HL-60/S4 treated with retinoic acid at 250 ng/mL for 4 days and 3 days (cell line): Measurements from ENCODE around the gene PHLPP1.
"Not testable (repeated sequence)": the region's sequence is repeated elsewhere in the genome, so short reads cannot be mapped to it uniquely, and the experiment has no call there.

Experiments used
- in situ Hi-C: fragments of 300-500 bp; cut with MboI; formaldehyde crosslinking; loops from 2 replicates; pipeline ENCODE4 v1.7.0; 2022; ENCODE audit warnings: low sequenced_read_pairs

The PHLPP1 gene

DNA sequence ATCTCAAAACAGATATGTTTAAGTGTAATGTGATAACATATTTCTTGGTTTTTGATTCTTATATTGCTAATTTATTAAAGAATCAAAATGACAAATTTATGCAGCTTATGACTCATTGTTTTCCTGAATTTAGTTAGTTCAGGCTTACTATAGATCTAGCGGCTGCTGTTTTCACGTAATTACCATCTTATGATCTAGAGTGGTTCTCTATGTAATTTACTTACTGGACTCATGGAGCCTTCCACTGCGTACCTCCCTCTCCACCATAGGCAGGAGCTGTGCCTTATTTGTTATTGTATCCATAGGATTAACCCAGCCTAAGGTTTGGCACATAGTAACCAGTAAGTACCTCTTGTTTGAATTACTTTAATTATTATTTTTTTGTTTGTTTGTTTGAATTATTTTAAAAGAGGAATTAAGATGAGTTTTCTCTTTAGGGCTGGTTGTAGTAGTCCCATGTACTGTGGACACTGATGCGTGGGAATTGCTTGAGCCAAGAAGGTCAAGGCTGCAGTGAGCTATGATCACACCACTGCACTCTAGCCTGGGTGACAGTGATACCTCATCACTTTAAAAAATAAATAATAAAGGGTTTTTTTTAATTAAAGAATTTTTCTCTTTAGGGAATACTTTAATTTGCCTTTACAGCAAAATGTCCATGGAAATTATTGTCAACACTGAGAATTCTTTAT is 165.5 kb downstream of the PHLPP1 start:
- in situ Hi-C loops: no loop called here

GRCh38 chr18:62881509-62882016 is 166.2 kb downstream of the PHLPP1 start:
- in situ Hi-C loops: no loop called here

DNA sequence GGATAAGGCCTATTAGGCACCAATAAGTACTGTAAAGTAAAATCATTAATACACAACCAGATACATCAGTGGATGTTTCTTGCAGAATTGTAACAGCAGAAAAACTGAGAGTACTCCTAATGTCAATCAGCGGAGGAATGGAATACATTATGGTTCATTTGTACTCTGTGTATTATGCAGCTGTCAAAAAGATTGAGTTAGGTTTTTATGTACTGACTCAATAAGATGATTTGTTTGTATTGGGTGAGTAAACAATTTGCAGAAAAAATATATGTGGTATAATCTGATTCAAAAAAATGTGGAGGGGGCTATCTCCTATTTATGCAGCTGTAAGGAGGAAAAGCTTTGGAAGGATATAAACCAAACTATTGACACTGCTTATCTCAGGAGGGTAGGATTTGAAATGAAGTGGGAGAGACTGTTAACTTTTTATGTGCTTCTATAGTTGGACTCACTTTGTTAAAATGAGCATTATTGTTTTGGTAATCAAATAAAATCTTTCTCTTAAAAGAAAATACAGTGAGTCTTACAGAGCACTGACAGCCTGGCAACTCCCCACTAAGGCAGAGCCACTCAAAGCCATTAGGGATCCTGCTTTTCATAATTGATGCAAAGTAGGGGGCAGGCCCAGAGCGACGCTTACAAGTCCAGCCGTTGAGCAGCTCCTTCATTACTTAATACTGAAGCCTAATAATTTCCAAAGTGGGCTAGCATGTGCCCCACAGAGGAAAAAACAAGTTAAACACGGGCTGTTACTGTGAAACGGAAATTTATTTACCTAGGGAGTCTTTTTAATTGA is 168.8 kb downstream of the PHLPP1 start:
- in situ Hi-C loops: no loop called here

DNA sequence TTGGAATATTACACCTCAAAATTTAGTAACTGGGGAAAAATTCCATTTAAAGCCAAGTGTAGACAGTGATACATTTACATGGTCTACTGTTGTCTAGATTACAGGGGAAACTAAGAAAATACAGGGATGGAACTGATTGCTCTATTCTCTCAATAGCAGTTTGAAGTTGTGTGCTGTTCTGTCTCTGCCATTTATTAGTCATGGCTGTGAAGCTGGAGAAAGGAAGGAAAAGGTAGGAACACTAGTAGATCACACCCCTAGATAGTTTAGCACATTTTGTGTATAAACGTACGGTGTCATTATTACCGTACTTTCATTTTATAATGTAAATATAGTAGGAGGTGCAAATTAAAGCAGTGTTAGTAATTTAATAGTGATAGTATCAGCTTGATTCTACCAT is 170.5 kb downstream of the PHLPP1 start:
- in situ Hi-C loops: no loop called here

- in situ Hi-C loops: no loop called here
Observed at GRCh38 chr18:62894681-62895390, 179.5 kb downstream of the PHLPP1 start.

GRCh38 chr18:62897153-62897552 is 181.8 kb downstream of the PHLPP1 start:
- in situ Hi-C loops: no loop called here

DNA sequence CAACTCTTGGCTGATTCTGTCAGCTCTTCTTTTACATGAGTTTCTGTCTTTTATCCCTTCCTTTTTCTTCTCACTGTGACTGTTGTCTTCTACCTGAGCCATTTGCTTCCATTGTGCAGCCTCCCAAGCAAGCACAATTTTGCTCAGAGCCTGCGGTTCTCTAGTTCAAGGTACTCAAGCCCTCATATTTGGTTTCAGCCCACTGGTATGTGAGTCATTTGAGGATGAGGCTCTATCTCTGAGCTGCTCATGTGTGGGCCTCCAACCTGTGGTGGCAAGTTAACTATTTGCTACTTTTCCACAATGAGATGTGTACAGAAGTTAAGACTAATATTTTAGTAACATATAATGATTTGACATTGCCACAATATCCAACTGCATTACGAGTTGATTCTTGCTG is 183.0 kb downstream of the PHLPP1 start:
- in situ Hi-C loops: no loop called here

- in situ Hi-C loops: no loop called here
Observed at GRCh38 chr18:62899534-62899933, 184.2 kb downstream of the PHLPP1 start.

DNA sequence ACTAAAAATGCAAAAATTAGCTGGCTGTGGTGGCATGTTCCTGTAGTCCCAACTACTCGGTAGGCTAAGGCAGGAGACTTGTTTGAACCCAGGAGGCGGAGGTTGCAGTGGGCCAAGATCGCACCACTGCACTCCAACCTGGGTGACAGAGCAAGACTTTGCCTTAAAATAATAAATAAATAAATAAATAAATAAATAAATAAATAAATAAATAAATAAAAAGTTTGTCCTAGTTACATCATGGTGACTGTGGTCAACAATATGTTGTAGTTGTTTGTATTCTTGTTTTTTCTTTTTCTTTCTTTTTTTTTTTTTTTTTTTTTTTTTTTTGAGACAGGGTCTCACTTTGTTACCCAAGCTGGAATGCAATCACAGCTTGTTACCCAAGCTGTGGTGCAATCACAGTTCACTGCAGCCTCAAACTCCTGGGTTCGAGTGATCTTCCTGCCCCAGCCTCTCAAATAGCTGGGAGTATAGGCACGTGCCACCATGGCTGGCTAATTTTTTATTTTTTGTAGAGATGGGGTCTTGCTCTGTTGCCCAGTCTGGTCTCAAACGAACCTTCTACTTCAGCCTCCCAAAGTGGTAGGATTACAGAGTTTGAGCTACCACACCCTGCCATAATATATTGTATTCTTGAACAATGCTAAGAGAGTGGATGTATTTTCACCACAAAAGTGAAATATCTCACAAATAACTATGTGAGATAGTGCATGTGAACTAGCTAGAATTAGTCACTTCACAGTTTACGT is 185.0 kb downstream of the PHLPP1 start:
- in situ Hi-C loops: no loop called here

DNA sequence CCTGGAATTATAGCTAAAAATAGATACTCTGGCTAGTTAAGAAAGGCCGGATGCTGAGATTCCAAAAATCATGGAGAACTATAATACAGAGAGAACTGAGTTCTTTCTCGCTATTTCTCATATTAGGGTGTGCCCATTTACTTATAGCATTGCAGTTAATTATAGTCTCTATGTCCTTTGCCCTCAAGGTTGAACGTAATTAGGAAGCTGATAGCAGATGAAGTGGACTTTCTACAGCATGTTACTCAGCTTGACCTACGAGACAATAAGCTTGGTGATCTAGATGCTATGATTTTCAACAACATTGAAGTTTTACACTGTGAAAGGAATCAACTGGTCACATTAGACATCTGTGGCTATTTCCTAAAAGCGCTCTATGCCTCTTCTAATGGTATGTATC is 187.4 kb downstream of the PHLPP1 start:
- in situ Hi-C loops: no loop called here

GRCh38 chr18:62904396-62905285 is 189.3 kb downstream of the PHLPP1 start:
- in situ Hi-C loops: no loop called here

DNA sequence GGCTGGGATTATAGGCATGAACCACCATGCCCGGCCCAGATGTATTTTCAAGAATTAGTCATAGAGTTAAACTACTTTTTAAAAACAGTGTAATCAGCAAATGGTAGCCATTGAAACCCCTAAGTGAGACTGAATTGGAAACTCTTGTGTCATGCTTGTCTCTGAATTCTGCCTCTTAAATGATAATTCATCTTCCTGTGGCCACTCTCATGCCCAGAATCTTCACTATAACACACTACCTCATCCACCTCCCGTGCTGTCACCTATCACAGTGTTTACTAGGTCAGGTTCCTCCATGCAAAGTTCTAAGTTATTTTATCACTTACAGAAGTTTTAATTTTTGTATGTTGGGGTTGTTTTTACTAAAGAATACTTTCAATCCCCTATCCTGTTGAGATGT is 197.5 kb downstream of the PHLPP1 start:
- in situ Hi-C loops: no loop called here

DNA sequence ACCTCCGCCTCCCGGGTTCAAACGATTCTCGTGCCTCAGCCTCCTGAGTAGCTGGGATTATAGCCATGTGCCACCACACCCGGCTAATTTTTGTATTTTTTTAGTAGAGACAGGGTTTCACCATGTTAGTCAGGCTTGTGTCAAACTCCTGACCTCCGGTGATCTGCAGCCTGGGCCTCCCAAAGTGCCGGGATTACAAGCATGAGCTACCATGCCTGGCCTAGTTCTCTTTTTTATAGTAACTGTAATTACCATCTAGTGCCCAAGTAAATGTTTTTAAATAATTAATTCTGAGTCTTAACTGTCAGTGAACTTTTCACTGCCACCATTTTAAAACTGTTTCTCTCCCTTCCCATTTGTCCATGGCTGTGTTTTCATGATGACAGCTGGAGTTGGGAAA is 198.5 kb downstream of the PHLPP1 start:
- in situ Hi-C loops: not testable (repeated sequence)

GRCh38 chr18:62914871-62915392 is 199.6 kb downstream of the PHLPP1 start:
- in situ Hi-C loops: no loop called here

DNA sequence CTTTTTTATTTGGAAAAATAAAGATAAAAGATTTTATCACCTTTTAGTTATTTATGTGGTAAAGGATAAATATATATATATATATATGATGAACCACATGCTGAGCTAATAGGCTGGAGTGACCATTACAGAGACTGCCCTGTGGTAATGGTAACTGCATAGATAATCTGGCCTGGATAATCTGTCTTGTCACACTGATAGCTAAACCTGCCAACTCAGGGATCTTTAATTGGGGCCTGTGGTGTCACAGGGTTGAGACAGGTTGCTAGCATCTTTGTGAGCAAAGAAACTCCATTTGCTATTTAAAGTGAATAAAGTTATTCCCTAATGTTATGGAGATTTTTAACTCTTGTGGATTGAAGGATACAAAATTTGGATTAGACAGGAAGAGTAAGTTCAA is 203.0 kb downstream of the PHLPP1 start:
- in situ Hi-C loops: no loop called here

DNA sequence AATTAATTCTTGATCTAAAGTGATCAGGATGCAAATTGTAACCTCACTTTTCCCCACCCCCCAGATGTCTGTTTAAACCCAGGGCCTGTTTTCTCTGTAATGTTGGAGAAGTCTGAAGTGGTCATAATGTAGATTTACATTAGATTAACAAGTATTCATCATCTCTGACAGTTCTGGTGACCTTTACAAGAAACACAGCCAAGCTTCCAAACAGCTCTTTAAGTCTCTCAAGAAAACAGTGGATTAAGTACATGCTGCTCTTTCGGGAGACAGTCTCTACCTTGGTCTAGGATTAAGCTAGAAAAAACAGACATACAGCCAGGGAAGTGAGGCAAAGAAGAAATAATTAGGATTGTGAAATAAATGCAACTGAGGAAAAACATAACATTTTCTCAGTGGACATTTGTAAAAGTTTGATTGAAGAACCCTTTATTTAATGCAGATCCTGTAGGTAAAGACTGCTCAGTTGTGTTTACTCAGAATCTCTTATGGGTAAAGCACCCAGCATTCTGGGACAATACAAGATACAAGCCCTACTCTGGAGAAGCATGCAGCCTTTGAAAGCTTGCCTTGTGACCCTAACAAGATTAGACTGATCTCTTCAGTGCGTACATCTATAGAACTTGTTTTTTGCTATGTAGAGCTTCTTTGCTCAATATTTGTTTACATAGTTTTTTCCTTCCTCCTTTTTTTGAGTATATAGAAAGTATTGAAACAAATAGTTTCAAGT is 203.9 kb downstream of the PHLPP1 start:
- in situ Hi-C loops: no loop called here

DNA sequence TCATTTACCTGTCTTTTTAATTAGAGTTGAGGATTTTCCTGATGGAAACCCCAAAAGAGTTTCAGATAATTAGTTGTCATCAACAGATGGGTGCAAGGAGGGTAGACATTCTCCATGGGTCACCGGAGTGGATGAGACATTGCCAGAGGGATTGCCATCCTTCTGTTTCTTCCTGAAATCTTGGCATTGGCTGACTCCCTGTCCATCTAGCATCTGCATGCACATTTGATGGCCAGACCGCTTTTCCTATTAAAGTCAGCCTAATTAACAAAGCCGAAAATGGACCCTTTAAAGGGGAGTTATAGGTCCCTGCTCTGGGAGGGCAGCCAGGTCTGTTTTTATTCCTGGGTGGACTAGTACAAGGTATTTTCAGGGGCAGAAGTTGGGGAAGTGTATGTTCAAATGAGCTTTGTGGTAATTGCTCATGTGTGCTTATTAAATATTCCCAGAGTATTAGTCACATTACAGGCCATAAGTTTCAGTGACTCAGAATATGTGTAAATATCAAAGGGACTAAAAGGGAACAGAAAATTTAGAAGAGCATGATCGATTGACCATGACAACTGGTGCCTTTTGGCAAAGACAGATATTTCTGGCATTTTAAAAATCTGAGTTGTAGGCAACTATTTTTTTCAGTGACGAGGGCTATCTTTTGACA is 209.8 kb downstream of the PHLPP1 start:
- in situ Hi-C loops: no loop called here

- in situ Hi-C loops: no loop called here
Observed at GRCh38 chr18:62928326-62928725, 213.0 kb downstream of the PHLPP1 start.
